Bone marrow (tissue), 2 donors: Measurements from ENCODE around the gene FRMPD1.
"Not testable (repeated sequence)": the region's sequence is repeated elsewhere in the genome, so short reads cannot be mapped to it uniquely, and the experiment has no call there.

Experiments used
- DNase-seq, 2 donors: peaks; one replicate each; lab custom pipeline; 2025; lab: John Stamatoyannopoulos, UW

Gene FRMPD1

GRCh38 chr9:37650873-37651768 is at the start of gene FRMPD1:
Gene FRMPD1 (plus strand): TSS chr9:37650954. CDS start chr9:37692642, 41,688 bp downstream.
- DNase-seq: no peak

DNA sequence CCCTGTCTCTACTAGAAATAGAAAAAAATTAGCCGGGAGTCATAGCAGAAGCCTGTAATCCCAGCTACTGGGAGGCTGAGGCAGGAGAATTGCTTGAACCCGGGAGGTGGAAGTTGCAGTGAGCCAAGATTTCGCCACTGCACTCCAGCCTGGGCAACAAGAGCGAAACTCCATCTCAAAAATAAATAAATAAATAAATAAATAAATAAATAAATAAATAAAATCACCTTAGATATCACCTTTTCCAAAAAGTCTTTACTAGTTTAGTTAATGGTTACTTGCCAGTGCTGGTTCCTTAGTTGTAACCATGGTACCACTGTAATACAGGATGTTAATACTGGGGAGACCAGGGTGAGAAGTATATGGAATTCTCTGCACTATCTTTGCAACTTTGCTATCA is 48.7 kb upstream of the FRMPD1 start:
- DNase-seq: not testable (repeated sequence)

- no peak for DNase-seq
These were observed 47.9 kb upstream of the FRMPD1 start for GRCh38 chr9:37602817-37603216.

DNA sequence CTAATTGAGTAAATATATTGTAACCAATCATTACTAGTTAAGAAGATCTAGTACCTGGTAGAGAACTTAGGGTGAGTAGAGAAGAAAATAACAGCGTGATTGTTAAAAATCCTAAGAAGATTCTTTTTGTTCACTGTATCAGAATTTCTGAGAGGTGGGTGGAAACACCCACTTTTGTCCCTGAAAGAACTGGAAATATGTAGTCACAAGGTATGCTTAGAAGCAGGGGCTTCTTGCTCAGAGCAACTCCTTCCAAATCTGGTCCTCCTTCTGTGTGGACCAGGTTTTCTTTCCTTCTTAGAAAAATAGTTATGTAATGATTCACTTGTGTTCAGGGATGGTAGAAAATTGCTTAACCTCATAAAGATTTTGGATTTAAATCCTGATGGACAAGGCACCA is 46.5 kb upstream of the FRMPD1 start:
- DNase-seq: no peak

DNA sequence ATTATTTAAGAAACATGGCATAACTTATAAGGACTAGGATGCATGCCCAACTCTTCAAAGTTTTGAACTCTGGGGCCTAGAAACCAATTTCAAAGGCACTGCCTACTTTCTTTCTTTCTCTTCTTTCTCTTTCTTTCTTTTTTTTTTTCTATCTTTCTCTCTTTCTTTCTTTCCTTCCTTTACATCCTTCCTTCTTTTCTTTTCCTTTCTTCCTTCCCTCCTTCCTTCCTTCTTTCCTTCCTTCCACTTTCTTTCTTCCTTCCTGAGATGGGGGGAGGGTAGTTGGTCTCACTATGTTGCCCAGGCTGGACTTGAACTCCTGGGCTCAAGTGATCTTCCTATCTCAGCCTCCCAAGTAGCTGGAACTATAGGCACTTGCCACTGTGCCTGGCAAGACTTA is 42.5 kb upstream of the FRMPD1 start:
- no peak for DNase-seq

GRCh38 chr9:37609735-37610397 is 40.9 kb upstream of the FRMPD1 start:
- DNase-seq: no peak

DNA sequence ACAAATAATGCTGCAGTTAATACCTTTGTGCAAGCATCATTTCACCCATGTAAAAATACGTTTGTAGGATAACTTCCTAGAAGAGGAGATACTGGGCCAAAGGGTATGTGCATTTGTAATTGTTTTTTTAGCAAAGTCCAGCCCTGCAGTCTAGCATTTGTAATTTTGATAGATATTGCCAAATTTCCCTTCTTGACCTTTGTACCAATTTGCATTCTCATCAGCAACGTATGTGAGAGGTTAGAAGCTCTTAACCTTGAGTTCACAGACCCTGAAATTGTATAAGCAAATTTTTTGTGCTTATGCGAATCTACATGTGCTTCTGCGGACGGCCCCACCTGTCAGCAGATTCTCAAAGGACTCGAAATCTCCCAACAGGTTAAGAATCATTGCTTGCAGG is 39.7 kb upstream of the FRMPD1 start:
- no peak for DNase-seq

DNA sequence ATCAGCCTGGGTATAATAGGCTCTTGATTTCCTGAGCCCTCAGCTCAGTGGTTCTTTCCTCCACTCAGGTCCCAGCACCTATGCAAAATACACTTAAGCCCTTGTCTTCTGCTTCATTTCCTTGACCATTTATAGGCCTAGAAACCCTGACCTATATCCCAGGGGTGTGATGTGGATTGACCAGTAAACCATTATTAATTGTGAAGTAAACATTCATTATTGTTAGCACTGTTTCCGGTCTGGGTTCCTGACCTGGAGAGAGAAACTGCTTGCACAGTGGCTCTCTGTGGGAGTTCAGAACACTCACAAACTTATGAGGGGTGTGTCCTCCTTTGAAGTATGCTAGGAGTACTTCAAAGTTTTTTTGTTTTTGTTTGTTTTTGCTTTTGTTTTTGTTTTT is 38.8 kb upstream of the FRMPD1 start:
- no peak for DNase-seq

DNA sequence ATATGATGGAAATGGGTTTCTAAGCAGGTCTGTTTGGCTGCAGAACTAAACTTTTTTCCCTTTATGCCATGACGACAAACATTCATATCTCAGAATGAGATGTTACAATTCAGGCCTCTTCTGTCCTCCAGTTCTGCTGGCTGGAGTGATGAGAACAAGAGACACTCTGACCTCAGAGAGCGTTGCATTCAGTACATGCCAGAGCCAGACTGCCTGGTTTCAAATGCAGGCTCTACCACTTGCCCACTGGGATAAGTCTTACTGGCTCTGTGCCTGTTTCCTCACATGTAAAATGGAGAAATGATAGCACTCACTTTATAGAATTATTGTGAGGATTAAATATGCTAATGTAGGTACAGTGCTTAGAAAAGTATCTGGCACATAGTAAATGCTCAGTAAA is 33.6 kb upstream of the FRMPD1 start:
- DNase-seq: no peak

DNA sequence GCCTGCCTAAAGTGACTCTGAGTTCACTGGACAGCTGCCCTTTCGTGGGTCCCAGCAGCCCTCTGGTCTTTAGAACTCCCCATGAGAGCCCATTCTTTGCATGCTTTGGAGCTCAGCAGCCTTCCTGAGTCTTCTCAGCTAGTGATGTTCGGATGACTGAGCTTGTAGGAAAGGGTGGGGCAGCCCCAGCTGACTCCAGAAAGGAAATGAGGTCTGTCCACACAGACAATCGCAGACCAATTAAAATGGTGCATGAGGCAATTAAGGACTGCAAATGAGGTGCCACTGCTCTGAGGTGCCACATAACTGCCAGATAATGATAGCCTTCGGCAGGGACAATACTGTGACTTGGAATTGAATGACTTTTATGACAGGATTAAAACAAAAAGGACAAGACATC is 32.9 kb upstream of the FRMPD1 start:
- DNase-seq: no peak

- no peak for DNase-seq
These were observed 31.9 kb upstream of the FRMPD1 start for GRCh38 chr9:37618817-37619216.

DNA sequence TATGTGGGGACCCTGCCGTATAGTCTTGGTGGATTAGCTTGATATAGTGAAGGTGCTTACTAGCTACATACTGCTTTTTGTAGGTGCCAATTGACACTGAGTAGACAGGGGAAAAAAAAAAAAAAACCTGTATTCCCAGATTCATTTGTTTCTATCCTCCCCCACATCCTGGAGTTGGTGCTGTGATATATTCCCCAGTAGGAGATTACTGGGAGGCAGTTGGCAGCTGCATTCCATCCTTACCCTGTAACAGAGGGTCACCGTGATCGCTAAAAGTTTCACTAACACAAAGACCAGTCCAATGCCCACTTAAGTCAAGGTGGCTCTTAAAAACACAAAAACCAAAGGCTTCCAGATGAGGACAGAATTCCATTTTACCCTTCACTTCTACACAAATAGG is 30.9 kb upstream of the FRMPD1 start:
- DNase-seq: no peak

- no peak for DNase-seq
These were observed 30.4 kb upstream of the FRMPD1 start for GRCh38 chr9:37620396-37620795.

DNA sequence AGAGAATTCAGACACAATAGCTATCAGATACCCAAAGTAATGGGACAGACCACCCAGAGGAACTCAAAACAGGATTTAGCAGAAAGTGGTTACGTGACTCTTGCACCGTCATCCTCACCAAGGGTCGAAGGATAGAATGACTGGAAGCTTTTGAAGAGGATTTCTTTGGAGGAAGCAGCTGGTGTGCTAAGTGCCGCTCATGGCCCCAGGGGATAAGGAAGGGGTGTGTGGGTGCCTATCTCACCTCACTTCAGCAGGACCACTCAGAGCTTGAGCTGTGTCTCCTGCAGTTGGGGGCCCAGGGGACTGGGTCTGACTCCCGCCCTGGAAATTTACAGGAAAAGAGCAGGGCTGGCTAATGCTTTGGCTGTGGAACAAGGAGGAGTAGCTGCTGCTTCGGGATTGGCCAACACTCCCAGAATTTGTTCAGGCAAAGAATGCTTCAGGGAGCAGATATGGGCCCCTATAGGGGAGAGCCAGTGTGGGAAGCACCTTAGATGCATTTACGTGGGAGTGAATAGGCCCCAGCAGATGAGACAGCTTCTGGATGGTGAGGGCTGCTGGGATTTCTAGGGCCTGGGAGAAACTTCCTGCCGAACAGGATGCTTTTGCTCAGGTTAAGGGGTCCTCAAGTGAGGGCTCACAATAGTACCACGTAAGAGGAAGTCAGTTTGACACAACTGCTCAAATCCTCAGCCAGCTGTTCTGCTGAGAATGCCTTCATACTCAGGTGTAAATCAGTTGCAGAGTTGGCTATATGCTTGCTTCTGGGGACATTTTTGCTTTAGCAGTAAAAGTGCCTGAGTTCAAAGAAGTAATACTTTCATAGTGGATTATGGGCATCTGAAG is 29.3 kb upstream of the FRMPD1 start:
- DNase-seq: no peak

GRCh38 chr9:37622462-37622861 is 28.3 kb upstream of the FRMPD1 start:
- DNase-seq: no peak

DNA sequence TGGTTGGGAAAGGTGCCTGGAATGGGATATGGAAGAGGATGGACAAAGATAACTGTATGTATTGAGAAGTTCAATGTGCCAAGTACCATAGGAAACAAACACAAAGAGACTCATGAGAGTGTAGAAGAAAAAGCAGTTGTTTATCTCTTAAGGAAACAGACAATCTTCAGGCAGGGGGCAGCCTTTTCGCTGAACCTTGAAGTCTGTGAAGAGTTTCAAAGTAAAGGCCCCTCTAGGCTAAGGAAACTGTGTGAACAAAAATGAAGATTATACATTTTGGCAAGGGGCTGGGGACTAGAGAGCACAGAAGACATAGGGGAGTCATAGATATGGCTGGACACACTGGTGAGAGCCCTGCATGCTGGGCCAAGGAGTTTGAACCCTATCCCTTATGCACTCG is 27.5 kb upstream of the FRMPD1 start:
- no peak for DNase-seq

DNA sequence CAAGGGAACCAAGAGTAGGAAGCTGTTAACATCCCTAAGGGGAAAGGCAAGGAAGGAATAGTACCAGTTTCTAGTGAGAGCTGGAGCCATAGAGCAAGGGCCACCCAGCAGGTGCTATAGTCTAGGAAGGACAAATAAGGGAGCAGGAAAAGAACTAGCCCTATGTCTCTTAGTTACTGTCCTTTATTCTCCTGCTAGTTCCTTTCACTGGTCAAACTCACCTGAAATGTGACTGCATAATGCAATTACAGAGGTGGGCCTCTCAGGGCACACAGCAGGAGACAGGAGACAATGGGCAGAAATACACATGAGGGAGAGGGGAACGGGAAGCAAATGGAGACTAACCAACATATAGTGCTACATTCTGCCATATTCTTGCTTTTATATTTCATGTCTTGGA is 26.7 kb upstream of the FRMPD1 start:
- no peak for DNase-seq

GRCh38 chr9:37625036-37625757 is 25.6 kb upstream of the FRMPD1 start:
- DNase-seq: no peak

DNA sequence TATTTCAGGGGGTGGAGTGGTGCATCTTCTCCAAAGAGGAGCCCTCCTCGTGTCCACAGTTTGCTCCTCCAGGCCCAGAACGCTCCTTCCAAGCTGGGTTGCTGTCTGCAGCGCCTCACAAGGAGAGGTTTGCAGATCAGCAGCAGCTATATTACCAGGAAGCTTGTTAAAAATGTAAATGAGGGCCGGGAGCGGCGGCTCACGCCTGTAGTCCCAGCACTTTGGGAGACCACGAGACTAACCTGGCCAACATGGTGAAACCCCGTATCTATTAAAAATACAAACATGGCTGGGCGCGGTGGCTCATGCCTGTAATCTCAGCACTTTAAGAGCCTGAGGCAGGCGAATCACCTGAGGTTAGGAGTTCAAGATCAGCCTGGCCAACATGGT is 25.0 kb upstream of the FRMPD1 start:
- no peak for DNase-seq

- DNase-seq: no peak
These were observed 24.0 kb upstream of the FRMPD1 start for GRCh38 chr9:37626708-37627292.

DNA sequence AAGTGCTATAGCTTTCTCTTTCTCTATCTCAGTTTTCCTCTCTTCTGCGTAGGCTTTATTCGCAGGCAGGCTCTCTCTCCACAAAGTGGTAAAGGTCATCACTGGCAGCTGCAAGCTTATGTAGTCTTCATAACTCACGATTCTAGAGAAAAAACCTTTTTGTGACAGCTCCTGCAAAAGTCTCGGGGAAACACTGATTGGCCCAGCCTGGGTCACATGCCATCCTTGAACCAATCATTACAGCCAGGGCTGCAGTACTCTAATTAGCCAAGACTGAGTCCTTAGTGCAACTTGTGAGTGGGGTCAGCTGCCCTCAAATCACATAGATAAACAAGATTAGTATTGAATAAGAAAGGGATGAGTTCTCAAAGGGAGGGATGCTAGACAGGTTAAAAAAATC is 18.3 kb upstream of the FRMPD1 start:
- no peak for DNase-seq

GRCh38 chr9:37635808-37636207 is 14.9 kb upstream of the FRMPD1 start:
- DNase-seq: no peak
